ENCODE measurements around the gene UBE2B. TPM values are rescaled to one million over a fixed set of nuclear protein-coding genes. Genes with fewer than 3 reads are reported as not detected.

UBE2B gene
- total RNA-seq, 1 experiment from 2014 or later: 91.9 TPM

GRCh38 chr5:134418958-134419357 lies 47.6 kb downstream of the UBE2B start:
- no peak overlapping the region for H2AFZ ChIP-seq (ENCODE audit: low read depth, low read length, poor library complexity, severe bottlenecking)
- H3K9me3 ChIP-seq (ENCODE audit: control insufficient read depth in 1 of 2, insufficient read depth in 1 of 2, low read depth in 1 of 2, low read length in 2 of 2): peaks cover 0 to 6% of the 10 kb centered on the region in 2 experiments; a peak in 1 of 4 replicates
- DNase-seq (ENCODE audit: low read depth, low spot score) (no peak), ATAC-seq (no peak)
- ChIA-PET POLR2A (no interaction called here), CTCF (no interaction called here), RAD21 (ENCODE audit: low non-redundant PET in 1 of 2, low total read pairs in 2 of 2, uncharacterized antibody in 2 of 2, unreplicated experiment in 2 of 2) (no interaction called here)
- H3K4me2 ChIP-seq (ENCODE audit: low read length): no peak overlapping the region
- H3K27ac ChIP-seq (ENCODE audit: low read depth, low read length): no peak overlapping the region
- H3K9me2 ChIP-seq (ENCODE audit: insufficient read depth): 0 out of 2 replicates have a peak, but pooled peaks cover 3% of the 10 kb centered on the region
- no peaks in the 10 kb centered on the region for H3K79me2 ChIP-seq (ENCODE audit: insufficient read depth, low read length)
- H4K20me1 ChIP-seq (ENCODE audit: insufficient read depth): no peaks in the 10 kb centered on the region
- BruUV-seq (replicated peaks): no TSS peak
- no peak overlapping the region for H3K4me3 ChIP-seq (replicated peaks in 1 of 2; ENCODE audit: low read depth in 1 of 2, low read length in 2 of 2)
- peaks cover 0 to 5% of the 10 kb centered on the region in 2 experiments; a peak in 2 of 4 replicates for H3K4me1 ChIP-seq (ENCODE audit: control insufficient read depth in 1 of 2, insufficient read depth in 2 of 2, low read length in 2 of 2)
- H3K36me3 ChIP-seq (ENCODE audit: control insufficient read depth in 1 of 2, insufficient read depth in 2 of 2, low read length in 2 of 2): no peaks in the 10 kb centered on the region
- H3K9ac ChIP-seq (ENCODE audit: low read length): no peak overlapping the region
- no peaks in the 10 kb centered on the region for H3K27me3 ChIP-seq (ENCODE audit: insufficient read depth, low read length)
- intact Hi-C loops (cut with micrococcal nuclease): no loop called here
- TF ChIP-seq SRF (IDR thresholded peaks at IDR 0.05; ENCODE audit: low read depth) (no peak), ATF3 (IDR thresholded peaks at IDR 0.05) (no peak), POLR2AphosphoS5 (IDR thresholded peaks at IDR 0.05; ENCODE audit: low read depth, low read length) (no peak), TCF7L2 (IDR thresholded peaks at IDR 0.05; ENCODE audit: borderline replicate concordance, extremely low read depth, insufficient read depth, insufficient read length) (no peak), RAD21 (IDR thresholded peaks at IDR 0.05; ENCODE audit: low read depth) (no peak), REST (IDR thresholded peaks at IDR 0.05; ENCODE audit: low read depth) (no peak), ZBTB33 (IDR thresholded peaks at IDR 0.05; ENCODE audit: extremely low read depth, insufficient replicate concordance, low read length) (no peak), CBX3 (IDR thresholded peaks at IDR 0.05; ENCODE audit: low read depth) (no peak), ZFX (IDR thresholded peaks at IDR 0.05) (no peak), ELF1 (IDR thresholded peaks at IDR 0.05; ENCODE audit: borderline replicate concordance, low read depth) (no peak), EZH2 (IDR thresholded peaks at IDR 0.05) (no peak), SP1 (IDR thresholded peaks at IDR 0.05; ENCODE audit: low read depth) (no peak), MAX (IDR thresholded peaks at IDR 0.05) (no peak), EGR1 (IDR thresholded peaks at IDR 0.05; ENCODE audit: low read depth) (no peak), CTCF (IDR thresholded peaks at IDR 0.05 in 2 of 3, conservative IDR thresholded peaks at IDR 0.05 in 1 of 3; ENCODE audit: borderline replicate concordance in 1 of 3, insufficient read depth in 1 of 3, low read depth in 2 of 3, low read length in 2 of 3) (no peak), EZH2phosphoT487 (IDR thresholded peaks at IDR 0.05; ENCODE audit: borderline replicate concordance) (no peak), CEBPB (IDR thresholded peaks at IDR 0.05; ENCODE audit: low read depth) (no peak), YY1 (IDR thresholded peaks at IDR 0.05; ENCODE audit: extremely low read depth, insufficient replicate concordance, low read depth, low read length) (no peak), FOSL1 (IDR thresholded peaks at IDR 0.05; ENCODE audit: low read depth) (no peak)
